Stimulated activated CD8-positive, alpha-beta memory T cell treated with anti-CD3 and anti-CD28 coated beads, Interleukin-7, amount 100 ng/mL, for 24 hours (primary cell): Measurements from ENCODE around the gene TUBB4B.

Source experiments
- DNase-seq: peaks from one replicate; pipeline ENCODE4 v3.0.0-alpha.2; 2020; ENCODE audit warnings: low read depth

The TUBB4B gene

DNA sequence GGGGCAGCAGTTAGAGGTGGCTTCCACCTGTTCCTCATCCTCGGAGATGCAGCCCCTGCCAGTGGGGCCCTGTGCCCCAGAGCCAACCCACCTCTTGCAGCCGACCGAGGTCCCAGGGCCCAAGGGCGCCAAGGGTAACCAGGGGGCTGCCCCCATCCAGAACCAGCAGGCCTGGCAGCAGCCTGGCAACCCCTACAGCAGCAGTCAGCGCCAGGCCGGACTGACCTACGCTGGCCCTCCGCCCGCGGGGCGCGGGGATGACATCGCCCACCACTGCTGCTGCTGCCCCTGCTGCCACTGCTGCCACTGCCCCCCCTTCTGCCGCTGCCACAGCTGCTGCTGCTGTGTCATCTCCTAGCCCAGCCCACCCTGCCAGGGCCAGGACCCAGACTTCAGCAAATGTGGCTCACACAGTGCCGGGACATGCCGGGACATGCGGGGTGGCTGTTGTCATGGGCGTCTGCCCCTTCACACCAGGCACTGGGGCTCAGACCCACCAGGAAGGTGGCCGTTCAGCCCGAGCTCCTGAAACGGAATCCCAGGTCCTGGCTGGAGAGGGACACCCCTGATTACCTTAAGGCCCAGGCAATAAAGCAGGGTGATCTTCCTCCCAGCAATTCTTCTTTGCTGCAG lies 15.3 kb upstream of the TUBB4B start:
- DNase-seq: no peak

DNA sequence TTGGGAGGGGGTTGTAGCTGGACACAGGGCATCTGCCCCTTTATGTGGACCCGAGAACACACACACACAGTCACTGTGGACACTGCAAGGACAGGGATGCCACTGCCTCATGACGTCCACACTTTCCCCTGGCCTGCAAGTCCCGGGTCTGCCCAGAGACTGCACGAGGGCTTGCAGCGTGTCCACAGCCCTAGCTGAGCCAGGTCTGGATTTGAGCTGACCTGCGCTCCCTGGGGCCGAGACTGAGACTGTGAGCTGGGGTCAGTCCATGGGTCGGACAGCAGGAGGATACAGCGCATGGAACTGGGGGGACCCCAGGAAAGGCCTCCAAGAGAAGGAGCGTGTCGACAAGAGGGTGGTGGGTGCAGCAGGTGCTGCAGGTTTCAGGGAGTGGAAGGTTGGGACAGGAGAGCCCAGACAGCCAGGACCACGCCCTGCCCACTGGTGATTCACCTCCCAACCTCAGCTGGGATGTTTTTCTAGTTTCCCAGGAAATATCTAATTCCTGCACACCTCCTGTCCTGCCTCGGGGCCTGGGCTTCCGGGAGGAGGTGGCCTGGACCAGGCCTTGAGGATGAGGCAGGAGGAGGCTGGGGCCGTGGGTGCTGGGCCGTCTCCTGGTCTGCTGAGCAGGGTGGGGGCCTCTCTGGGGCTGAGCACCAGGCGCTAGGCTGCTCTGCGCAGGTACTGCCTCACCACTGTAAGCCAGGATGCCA lies 14.6 kb upstream of the TUBB4B start:
- DNase-seq: no peak

DNA sequence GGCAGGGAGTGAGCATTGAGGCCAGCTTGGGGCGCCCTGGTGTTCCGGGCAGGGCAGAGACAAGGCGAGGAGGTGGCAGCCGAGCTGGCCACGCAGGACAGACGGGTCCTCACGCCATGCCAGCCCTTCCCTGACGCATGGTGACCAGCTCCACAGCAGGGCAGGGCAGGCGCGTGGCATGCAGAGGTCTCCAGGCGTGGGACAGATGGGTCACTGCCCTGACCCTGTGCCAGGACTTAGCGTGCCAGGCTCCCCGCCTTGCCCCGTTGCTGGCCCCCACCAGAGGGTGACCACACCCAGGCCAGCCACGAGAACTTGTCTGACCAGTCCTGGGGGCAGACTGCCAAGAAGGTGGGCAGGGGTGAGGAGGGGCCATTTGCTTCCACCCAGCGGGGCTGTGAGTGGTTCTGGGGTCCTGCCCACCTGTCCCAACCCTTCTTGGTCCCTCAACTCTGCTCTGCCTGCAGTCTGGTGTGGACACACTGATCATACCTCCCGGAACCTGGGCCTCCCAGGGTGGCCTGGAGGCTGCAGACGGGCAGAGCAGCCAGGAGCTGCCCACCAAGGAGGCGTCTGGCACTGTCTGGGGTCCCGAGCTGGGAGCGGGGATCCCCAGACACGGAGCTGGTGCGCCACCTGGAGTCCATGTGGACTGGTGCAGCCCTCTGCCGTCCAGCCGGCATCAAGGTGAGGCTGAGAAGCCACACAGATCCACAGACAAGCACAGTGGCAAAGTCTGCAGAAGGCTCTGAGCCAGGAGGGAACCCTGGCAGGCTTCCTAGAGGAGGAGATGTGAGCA lies 13.8 kb upstream of the TUBB4B start, which contains the start of gene RNF224:
TSS of gene RNF224 (plus strand) at position 449 of the 799 bp plus-strand sequence. CDS start 834 bp downstream, outside the sequence.
- peak; percentile 67 for DNase-seq

DNA sequence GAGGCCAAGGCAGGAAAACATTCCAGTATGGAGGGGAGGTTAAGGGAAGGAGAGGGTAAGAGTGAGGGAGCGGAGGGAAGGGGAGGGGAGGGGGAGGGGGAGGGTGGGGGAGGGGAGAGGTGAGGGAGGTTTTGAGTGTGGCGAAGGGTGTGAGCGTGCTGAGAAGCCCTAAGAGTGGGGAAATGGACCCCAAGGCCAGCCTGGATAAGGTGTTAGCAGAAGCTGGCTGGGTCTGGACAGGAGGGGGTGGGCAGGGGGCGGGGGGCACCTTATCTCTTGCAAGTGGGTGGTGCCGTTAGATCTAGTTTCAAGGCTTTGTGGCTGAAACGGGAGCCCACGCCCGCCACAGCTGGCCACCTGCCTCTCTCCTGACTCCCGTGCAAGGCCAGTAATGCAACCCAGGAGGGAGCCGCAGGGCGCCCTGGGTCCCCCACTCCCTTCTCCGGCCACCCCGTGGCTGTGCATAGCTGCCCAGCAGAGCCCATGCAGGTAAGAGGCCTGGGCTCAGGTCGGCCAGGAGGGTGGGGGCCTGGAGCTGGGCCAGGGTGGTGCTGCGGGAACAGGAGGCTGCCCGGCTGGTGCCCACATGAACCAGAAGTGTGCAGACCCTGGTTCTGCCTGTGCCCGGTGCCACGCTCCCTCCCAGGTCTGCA lies 13.1 kb upstream of the TUBB4B start:
- DNase-seq: no peak

DNA sequence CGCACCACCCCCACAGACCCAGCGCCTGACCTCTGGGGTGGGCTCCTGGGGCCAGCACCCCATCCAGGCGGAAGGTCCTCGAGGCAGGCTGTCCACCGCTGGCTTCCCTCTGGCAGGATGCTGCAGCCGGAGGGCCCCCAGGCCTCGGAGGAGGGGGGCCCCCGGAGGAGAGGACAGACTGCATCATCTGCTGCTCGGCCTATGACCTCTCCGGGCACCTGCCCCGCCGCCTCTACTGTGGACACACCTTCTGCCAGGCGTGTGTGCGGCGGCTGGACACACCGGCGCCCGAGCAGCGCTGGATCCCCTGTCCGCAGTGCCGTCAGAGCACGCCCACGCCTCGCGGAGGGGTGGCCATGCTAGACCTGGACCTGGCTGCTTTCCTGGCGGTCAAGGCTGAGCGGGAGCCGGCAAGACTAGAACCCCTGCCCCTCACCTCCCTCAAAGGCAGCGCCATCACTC lies 12.6 kb upstream of the TUBB4B start:
- DNase-seq: no peak

DNA sequence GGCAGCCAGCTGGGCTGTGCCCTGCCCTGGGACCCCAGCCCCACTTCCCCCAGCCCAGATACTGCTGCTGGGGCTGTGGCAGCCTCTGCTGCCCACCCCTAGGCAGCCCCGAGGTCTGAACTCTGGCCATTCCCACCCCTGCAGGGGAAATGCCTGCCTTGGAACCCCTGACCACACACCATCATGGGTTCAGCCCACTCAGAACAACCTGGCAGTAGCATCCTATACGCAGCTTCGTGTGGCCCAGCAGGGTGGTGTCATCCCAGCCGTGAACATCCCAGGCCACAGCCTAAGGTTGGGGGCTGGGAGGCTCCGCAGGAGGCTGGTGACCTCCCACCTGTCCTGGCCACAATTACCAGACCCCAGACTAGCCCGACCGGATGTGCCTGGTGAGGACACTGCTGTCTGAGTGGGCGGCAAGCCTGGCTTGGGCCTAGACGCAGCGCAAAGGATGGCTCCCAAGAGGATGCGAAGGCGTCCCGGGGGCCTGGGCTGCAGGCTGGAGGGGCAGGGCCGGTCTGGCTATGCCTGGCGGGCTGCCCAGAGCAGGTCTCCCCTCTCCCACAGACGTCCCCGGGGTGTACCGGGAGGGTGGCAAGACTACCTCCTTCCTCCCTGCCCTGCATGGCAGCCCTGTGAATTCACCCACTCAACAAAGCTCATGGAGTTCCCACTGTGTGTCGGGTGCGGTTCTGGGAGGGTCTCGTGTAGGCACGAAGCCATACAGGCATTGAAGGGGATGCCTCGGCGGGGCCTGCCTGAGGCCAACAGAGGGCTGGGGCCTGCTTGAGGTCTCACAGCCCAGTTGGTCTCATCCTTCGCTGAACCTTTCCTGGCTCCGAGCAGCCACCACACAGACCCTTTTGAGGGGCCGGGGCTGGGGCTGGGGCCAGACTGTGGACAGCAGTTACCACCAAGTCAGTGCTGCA lies 11.9 kb upstream of the TUBB4B start:
- DNase-seq: no peak

DNA sequence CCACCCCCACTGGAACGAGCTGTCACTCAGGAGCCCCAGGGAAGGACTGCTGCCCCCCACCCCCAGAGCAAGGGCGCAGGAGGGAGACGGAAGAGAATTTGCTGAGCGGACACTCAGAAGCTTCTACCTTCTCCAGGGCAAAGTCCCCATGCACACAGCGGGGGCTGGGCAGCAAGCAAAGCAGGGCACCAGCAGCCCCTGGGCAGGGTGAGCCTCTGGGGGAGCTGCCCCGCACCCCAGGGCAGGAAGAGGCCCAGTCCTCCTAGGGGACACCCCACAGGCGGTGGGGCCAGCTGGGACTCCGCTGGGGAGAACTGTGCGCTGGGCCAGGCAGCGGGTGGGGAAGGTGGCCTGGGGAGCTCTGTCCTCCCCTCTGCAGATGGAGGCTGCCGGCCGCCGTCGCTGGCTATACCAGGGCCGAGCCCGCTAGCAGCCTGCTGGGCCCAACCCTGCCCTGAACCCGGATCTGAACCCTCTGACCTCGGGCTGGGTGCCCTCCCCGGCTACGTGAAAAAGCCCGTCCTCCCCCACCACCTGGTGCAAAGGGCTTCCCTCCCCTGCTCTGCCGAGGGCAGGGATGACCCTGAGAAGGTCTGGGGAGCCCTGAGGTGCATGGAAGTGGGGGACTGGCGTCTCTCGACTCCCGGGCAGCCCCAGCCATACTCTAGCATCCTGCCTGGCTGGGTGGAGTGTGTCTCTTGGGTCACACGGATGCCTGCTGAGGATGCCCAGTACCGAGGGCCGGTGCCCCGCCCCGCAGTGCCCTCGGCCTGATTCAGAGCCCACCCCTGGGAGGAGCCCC lies 11.0 kb upstream of the TUBB4B start:
- no peak for DNase-seq

DNA sequence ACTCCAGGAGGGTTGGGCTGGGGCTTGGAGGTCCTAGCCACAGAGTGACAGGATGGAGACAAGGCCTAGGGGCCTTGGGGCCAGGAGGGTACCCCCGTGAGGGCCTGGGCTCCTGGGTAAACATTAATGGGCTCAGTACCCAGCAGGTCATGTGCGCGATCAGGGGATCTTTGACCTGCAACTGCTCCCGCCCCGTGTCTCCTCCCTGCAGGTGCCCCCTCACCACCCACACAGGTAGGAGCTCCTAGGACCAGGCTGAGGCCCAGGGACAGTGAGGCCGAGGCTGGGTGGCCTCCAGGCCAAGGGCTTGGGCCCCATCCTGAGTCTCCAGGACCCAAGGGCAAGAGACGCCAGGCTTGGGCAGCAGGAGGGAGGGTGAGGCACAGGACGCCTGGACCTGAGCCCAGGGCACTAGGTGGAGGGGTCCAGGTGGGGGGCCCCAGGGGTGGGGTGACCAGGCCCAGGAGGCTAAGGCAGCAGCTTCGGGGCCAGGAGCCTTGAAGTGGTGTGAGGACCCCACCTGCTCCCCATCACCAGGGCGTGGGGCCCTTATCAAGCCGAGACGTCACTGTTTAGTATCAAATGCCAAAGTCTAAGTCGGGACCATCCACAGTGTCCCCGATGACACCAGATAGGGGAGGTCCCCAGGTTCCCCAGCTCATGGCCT lies 10.2 kb upstream of the TUBB4B start, which contains the start of gene SLC34A3:
TSS of gene SLC34A3 (plus strand) at position 197 of the 667 bp plus-strand sequence. CDS start 802 bp downstream, outside the sequence.
- DNase-seq: no peak

DNA sequence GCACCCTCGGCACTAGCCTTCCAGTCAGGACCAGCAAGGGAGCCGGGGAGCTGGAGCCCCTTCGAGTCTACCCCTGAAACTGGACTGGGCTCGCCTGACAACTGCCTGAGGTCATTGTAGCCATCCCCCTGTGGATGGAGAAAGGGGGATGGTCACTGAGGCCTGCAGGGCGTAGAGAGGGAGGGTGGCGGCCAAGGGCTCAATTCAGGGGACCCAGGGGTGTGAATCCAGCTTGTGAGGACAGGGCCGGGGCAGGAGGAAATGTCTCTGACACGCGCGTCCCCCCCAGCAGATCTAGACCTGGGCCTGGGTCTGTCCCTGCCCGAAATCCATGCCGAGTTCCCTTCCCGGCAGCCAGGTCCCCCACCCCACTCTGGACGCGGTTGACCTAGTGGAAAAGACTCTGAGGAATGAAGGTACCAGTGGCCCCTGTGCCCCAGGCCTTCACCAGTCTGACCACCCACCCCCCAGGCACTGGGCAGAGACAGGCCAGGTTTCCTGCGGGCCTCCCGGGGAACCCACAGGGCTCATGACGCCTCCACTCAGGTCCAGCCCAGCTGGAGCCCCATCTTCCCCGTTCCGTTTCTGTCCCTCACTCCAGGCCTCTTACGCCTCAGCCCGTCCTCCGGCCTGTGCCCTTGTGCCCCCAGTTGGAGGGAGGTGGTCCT lies 9.6 kb upstream of the TUBB4B start:
- no peak for DNase-seq

DNA sequence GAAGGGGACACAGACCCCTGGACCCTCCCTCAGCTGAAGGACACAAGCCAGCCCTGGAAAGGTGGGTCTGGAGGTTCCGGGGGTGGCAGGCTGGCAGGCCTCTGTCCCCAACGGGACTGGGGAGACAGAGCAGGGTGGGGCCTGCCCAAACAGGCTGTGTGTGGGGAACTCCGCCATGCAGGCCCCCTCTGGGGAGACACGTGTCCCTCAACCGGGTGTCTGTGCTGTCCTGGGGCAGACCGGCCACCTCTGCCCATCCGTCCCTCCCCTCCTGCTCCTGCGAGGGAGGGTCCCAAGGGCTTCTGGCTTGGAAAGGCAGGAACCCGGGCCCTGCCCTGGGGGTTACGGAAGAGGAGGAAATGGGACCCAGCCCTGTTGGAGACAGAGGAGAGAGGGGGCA lies 9.0 kb upstream of the TUBB4B start:
- no peak for DNase-seq

DNA sequence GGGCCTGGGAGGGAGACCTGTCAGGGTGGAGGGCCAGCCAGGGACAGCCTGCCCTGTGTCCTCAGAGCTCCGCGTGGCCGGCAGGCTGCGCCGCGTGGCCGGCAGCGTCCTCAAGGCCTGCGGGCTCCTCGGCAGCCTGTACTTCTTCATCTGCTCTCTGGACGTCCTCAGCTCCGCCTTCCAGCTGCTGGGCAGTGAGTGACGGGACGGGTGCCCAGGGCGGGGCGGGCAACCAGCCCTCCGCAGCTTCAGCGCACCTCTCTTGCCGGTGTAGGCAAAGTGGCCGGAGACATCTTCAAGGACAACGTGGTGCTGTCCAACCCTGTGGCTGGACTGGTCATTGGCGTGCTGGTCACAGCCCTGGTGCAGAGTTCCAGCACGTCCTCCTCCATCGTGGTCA lies 8.6 kb upstream of the TUBB4B start:
- DNase-seq: no peak

DNA sequence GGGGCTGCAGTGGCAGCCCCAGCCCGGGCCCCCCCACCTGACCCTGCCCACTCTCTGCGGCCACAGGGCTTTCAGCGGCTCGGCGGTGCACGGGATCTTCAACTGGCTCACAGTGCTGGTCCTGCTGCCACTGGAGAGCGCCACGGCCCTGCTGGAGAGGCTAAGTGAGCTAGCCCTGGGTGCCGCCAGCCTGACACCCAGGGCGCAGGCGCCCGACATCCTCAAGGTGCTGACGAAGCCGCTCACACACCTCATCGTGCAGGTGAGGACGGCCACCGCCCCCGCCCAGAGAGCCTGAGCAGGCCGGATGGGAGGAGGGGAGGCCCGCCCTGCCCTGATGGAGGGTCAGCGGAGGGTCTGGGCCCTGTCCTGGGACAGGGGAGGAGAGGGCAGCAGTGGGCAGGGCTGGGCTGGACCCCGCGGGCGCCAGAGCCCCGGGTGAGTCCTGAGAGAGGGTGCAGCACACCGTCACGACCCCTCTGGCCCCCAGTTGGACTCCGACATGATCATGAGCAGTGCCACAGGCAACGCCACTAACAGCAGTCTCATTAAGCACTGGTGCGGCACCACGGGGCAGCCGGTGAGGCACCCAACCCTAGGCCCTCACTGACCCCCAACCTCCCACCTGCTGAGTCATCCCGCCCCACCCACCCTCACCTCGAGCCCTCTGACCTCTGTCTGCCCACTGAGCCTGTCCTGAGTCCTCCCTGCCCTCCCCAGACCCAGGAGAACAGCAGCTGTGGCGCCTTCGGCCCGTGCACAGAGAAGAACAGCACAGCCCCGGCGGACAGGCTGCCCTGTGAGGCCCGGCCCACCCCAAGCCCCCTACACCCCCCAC lies 7.7 kb upstream of the TUBB4B start:
- DNase-seq: no peak

DNA sequence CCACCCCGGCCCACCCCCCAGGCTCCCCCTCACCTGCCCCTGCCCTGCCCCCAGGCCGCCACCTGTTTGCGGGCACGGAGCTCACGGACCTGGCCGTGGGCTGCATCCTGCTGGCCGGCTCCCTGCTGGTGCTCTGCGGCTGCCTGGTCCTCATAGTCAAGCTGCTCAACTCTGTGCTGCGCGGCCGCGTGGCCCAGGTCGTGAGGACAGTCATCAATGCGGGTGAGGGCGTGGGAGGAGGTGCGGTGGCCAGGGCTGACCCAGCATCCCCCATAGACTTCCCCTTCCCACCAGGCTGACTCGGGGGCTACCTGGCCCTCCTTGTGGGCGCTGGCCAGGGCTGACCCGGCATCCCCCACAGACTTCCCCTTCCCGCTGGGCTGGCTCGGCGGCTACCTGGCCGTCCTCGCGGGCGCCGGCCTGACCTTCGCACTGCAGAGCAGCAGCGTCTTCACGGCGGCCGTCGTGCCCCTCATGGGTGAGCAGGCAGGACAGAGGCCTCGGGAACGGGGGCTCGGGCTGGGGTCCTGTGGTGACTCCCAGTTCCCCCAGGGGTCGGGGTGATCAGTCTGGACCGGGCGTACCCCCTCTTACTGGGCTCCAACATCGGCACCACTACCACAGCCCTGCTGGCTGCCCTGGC lies 6.9 kb upstream of the TUBB4B start:
- no peak for DNase-seq

DNA sequence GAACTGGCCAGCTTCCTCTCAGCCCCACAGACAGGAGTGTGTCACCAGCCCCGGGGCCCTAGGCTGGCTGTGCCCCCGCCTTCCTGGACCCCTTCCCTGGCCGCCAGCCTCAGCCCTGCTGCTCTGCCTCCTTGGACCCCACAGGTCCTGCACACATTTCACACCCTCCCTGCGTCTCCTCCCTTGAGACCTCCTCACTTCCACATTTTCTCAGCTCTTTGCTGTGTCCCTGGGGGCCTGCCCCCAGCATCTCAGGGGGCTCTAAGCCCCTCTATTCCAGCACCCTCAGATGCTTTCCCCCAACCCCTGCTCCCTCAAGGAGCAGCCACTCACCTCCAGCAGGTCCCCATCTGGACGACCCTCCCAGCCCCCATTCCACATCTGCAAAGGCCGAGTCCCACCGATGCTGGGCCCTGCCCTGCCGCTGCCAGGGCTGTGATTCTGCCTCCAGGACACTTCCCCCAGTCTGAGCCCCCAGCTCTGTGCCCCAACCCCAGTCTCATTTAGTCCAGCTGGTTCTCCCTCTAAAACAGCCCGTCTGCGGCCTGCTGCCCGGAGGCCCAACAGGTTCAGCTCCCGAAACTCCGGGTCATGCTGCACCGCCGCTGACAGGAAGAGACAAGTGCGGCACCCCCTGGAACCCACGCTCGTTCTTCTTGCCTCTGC lies 6.2 kb upstream of the TUBB4B start:
- no peak for DNase-seq

DNA sequence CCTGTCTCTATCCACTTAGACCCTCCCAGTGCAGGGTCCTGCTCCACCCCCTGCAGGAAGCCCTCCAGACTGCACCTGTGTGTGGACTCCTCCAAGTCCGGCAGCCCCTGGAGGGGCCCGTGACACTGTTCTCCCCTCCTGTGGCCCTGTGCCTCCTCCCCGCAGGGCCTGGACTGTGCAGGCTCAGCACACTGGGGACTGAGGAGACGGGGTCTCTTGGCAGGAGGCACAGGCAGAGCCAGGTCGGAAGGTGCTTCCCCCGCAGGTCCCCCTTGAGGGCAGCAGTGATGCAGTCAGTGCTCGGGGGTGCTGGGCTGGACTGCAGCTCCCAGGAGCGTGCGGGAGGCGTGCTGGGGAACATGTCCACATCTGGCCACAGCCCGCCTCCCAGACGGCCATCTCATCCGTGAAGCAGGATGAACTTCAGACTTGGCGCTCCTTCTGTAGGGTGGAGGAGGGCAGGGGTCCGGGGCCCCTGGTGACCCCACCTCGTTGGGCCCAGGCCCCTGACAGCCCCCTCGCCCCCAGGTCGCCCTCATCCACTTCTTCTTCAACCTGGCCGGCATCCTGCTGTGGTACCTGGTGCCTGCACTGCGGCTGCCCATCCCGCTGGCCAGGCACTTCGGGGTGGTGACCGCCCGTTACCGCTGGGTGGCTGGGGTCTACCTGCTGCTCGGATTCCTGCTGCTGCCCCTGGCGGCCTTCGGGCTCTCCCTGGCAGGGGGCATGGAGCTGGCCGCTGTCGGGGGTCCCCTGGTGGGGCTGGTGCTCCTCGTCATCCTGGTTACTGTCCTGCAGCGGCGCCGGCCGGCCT lies 5.5 kb upstream of the TUBB4B start:
- no peak for DNase-seq

DNA sequence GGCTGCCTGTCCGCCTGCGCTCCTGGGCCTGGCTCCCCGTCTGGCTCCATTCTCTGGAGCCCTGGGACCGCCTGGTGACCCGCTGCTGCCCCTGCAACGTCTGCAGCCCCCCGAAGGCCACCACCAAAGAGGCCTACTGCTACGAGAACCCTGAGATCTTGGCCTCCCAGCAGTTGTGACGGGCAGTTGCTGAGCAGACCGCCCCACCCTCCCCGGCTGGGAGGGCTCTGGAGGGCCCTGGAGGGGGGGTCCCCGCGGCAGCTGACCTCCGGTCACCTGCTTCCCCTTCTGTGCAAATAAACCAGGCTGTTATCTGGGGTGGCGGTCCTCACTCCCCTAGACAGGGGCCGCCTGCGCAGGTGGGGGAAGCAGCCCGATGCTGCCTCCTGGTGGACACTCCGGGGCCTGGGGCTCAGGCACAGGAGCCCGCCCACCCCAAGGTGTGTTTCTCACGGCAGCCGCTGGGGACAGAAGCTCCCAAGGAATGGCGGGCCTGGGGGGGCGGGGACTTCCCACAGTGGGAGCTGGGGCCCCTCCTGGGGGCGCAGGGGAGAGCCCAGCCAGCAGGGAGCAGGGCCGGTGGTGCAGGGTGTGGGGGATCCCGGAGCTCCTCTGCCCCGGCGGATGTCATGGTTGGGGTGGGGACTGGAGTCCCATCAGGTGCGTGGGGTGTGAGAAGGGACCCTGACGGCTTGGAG lies 4.7 kb upstream of the TUBB4B start:
- DNase-seq: peak; percentile 80
